Bronchial epithelial cell (primary cell): Measurements from ENCODE around the gene OR4N5. TPM values are rescaled to one million over a fixed set of nuclear protein-coding genes. Genes with fewer than 3 reads are reported as not detected.
"Not testable (repeated sequence)": the region's sequence is repeated elsewhere in the genome, so short reads cannot be mapped to it uniquely, and the experiment has no call there.

Experiments used
- DNase-seq: peaks from one replicate; pipeline ENCODE4 v3.0.0-alpha.2; 2010; ENCODE audit warnings: low read depth
- FAIRE-seq: peaks from 2 replicates; lab custom pipeline; 2011; peaks lifted over from hg19 to GRCh38; lab: Jason Lieb, UNC
- H3K27me3 ChIP-seq: 2 replicates; pipeline ENCODE4 v1.5.1; 2011; ENCODE audit warnings: low read length; ENCODE audit not compliant: control insufficient read depth, insufficient read depth
- H3K36me3 ChIP-seq: 2 replicates; pipeline ENCODE4 v1.5.1; 2011; ENCODE audit warnings: low read length; ENCODE audit not compliant: control insufficient read depth, insufficient read depth
- H3K4me3 ChIP-seq: 2 replicates; pipeline ENCODE4 v1.5.1; 2011; ENCODE audit warnings: mild to moderate bottlenecking, low read depth, low read length, control low read depth
- CTCF ChIP-seq: IDR thresholded peaks from 2 replicates; pipeline ENCODE4 v1.5.1; 2011; ENCODE audit warnings: mild to moderate bottlenecking, moderate library complexity, low read length, control low read depth, inconsistent platforms; ENCODE audit not compliant: insufficient read depth, severe bottlenecking
- total RNA-seq: library from RNA; depleted of rRNA; stranded (reverse); fragments of >200 nt; gene quantifications from 2 replicates; pipeline ENCODE4 v1.2.1, GENCODE V29; 2014

OR4N5 gene
- total RNA-seq, result not detected in 2 replicates

GRCh38 chr14:20138520-20138919 lies at the start of gene OR4N5:
Gene OR4N5 (plus strand): TSS chr14:20138820. CDS start chr14:20143736, 4,916 bp downstream.
- no peak for FAIRE-seq
- Histone ChIP-seq H3K36me3 (no peaks in the 10 kb centered on the region), H3K27me3 (no peaks in the 10 kb centered on the region), H3K4me3 (no peak within 1 kb of the TSS)
- DNase-seq, result no peak
- no peak for TF ChIP-seq CTCF

- H3K36me3 ChIP-seq, result no peaks in the 10 kb centered on the region
- FAIRE-seq (no peak), DNase-seq (no peak)
- no peak overlapping the region for H3K4me3 ChIP-seq
- TF ChIP-seq CTCF, result no peak
- H3K27me3 ChIP-seq, result no peaks in the 10 kb centered on the region
Observed at GRCh38 chr14:20092050-20092449, 46.6 kb upstream of the OR4N5 start.

- H3K4me3 ChIP-seq, result no peak overlapping the region
- DNase-seq (no peak), FAIRE-seq (no peak)
- H3K36me3 ChIP-seq, result no peaks in the 10 kb centered on the region
- no peaks in the 10 kb centered on the region for H3K27me3 ChIP-seq
- no peak for TF ChIP-seq CTCF
Observed at GRCh38 chr14:20093442-20093841, 45.2 kb upstream of the OR4N5 start.

- H3K36me3 ChIP-seq, DNase-seq, H3K4me3 ChIP-seq, FAIRE-seq, H3K27me3 ChIP-seq: not testable (repeated sequence)
Observed at GRCh38 chr14:20098926-20099770, 39.5 kb upstream of the OR4N5 start.

- FAIRE-seq (no peak), DNase-seq (no peak)
- Histone ChIP-seq H3K4me3 (no peak within 1 kb of the TSS), H3K27me3 (no peaks in the 10 kb centered on the region), H3K36me3 (no peaks in the 10 kb centered on the region)
- no peak for TF ChIP-seq CTCF
Observed at GRCh38 chr14:20110438-20110837, 28.2 kb upstream of the OR4N5 start, which contains the start of gene OR4K17. Gene OR4K17 (plus strand): TSS chr14:20110739. CDS start chr14:20117500, 6,761 bp downstream.

- Histone ChIP-seq H3K4me3 (no peak overlapping the region), H3K27me3 (no peaks in the 10 kb centered on the region), H3K36me3 (no peaks in the 10 kb centered on the region)
- DNase-seq, result no peak
- no peak for FAIRE-seq
- TF ChIP-seq CTCF, result no peak
Observed at GRCh38 chr14:20112321-20112720, 26.3 kb upstream of the OR4N5 start.
